ENCODE measurements around the gene ATXN2.

ATXN2 gene

DNA sequence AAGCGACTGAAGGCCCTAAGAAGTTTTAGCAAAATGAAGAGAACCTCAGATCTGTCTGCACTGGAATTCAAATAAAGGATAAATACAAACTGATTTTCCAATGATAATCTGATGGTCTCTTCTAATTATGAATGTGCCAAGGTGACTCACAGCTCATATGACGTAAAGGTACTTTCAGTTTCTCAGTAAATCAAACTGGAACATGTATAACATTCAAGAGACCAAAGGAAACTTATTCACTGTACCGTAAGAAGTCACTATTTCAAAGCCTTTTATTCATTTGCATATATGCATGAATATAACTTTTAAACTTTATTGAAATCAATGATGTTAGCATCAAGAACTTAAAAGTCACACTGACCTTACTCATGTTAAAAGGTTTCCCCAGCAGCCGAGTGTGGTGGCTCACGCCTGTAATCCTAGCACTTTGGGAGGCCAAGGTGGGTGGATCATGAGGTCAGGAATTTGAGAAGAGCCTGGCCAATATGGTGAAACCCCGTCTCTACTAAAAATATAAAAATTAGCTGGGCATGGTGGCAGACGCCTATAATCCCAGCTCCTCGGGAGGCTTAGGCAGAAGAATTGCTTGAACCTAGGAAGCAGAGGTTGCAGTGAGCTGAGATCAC is 52.2 kb downstream of the ATXN2 start:
- H4K20me1 ChIP-seq (ENCODE audit: insufficient read depth, low read length), result no peaks in the 10 kb centered on the region
- H3K4me3 ChIP-seq (ENCODE audit: low read depth, low read length, poor library complexity, severe bottlenecking), result no peak overlapping the region
- H3K4me2 ChIP-seq (ENCODE audit: low read length), result no peak overlapping the region
- no peaks in the 10 kb centered on the region for H3K79me2 ChIP-seq (ENCODE audit: insufficient read depth, low read length)
- no peak overlapping the region for H3K27ac ChIP-seq (ENCODE audit: low read depth, low read length, poor library complexity, severe bottlenecking)
- no peaks in the 10 kb centered on the region for H3K4me1 ChIP-seq (ENCODE audit: insufficient read depth, low read length, severe bottlenecking)
- peaks cover 17% of the 10 kb centered on the region for H3K36me3 ChIP-seq (ENCODE audit: insufficient read depth, low read length)
- H3F3A ChIP-seq (ENCODE audit: insufficient read depth, low read length), result no peaks in the 10 kb centered on the region
- no peak overlapping the region for H3K9ac ChIP-seq (ENCODE audit: low read length)
- H3K9me2 ChIP-seq (ENCODE audit: low read depth, low read length), result no peaks in the 10 kb centered on the region
- no peak overlapping the region for H2AFZ ChIP-seq (ENCODE audit: low read length)
- TF ChIP-seq, protein P1, sequence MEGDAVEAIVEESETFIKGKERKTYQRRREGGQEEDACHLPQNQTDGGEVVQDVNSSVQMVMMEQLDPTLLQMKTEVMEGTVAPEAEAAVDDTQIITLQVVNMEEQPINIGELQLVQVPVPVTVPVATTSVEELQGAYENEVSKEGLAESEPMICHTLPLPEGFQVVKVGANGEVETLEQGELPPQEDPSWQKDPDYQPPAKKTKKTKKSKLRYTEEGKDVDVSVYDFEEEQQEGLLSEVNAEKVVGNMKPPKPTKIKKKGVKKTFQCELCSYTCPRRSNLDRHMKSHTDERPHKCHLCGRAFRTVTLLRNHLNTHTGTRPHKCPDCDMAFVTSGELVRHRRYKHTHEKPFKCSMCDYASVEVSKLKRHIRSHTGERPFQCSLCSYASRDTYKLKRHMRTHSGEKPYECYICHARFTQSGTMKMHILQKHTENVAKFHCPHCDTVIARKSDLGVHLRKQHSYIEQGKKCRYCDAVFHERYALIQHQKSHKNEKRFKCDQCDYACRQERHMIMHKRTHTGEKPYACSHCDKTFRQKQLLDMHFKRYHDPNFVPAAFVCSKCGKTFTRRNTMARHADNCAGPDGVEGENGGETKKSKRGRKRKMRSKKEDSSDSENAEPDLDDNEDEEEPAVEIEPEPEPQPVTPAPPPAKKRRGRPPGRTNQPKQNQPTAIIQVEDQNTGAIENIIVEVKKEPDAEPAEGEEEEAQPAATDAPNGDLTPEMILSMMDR (IDR thresholded peaks at IDR 0.05; ENCODE audit: low read length), result no peak
- TF ChIP-seq EZH2 (IDR thresholded peaks at IDR 0.05; ENCODE audit: borderline replicate concordance, low read length), result no peak
- H3K9me3 ChIP-seq (ENCODE audit: low read length), result no peaks in the 10 kb centered on the region
- H3K27me3 ChIP-seq (ENCODE audit: insufficient read depth, low read length), result no peaks in the 10 kb centered on the region

- H3K4me1 ChIP-seq (ENCODE audit: insufficient read depth, low read length, severe bottlenecking), result no peaks in the 10 kb centered on the region
- H3K36me3 ChIP-seq (ENCODE audit: insufficient read depth, low read length), result peaks cover 16% of the 10 kb centered on the region
- H4K20me1 ChIP-seq (ENCODE audit: insufficient read depth, low read length), result no peaks in the 10 kb centered on the region
Observed at GRCh38 chr12:111546171-111546570, 52.9 kb downstream of the ATXN2 start.

GRCh38 chr12:111544032-111544431 is 55.1 kb downstream of the ATXN2 start:
- Histone ChIP-seq H4K20me1 (ENCODE audit: insufficient read depth, low read length) (no peaks in the 10 kb centered on the region), H3K27ac (ENCODE audit: low read depth, low read length, poor library complexity, severe bottlenecking) (no peak overlapping the region), H3K9me3 (ENCODE audit: low read length) (no peaks in the 10 kb centered on the region), H3K27me3 (ENCODE audit: insufficient read depth, low read length) (no peaks in the 10 kb centered on the region), H3K36me3 (ENCODE audit: insufficient read depth, low read length) (peaks cover 16% of the 10 kb centered on the region), H3K9me2 (ENCODE audit: low read depth, low read length) (no peaks in the 10 kb centered on the region), H3K4me2 (ENCODE audit: low read length) (no peak overlapping the region), H2AFZ (ENCODE audit: low read length) (no peak overlapping the region), H3K4me3 (ENCODE audit: low read depth, low read length, poor library complexity, severe bottlenecking) (no peak overlapping the region), H3K79me2 (ENCODE audit: insufficient read depth, low read length) (no peaks in the 10 kb centered on the region), H3K9ac (ENCODE audit: low read length) (no peak overlapping the region), H3K4me1 (ENCODE audit: insufficient read depth, low read length, severe bottlenecking) (no peaks in the 10 kb centered on the region), H3F3A (ENCODE audit: insufficient read depth, low read length) (no peaks in the 10 kb centered on the region)
- TF ChIP-seq EZH2 (IDR thresholded peaks at IDR 0.05; ENCODE audit: borderline replicate concordance, low read length), result no peak
- TF ChIP-seq, protein P1 (IDR thresholded peaks at IDR 0.05; ENCODE audit: low read length), result no peak

More at GRCh38 chr12:111546171-111546570, 52.9 kb downstream of the ATXN2 start:
- Histone ChIP-seq H3K9me3 (ENCODE audit: low read length) (no peaks in the 10 kb centered on the region), H3K9ac (ENCODE audit: low read length) (no peak overlapping the region), H2AFZ (ENCODE audit: low read length) (no peak overlapping the region), H3K4me3 (ENCODE audit: low read depth, low read length, poor library complexity, severe bottlenecking) (no peak overlapping the region), H3K79me2 (ENCODE audit: insufficient read depth, low read length) (no peaks in the 10 kb centered on the region), H3K27ac (ENCODE audit: low read depth, low read length, poor library complexity, severe bottlenecking) (no peak overlapping the region), H3F3A (ENCODE audit: insufficient read depth, low read length) (no peaks in the 10 kb centered on the region), H3K4me2 (ENCODE audit: low read length) (no peak overlapping the region), H3K27me3 (ENCODE audit: insufficient read depth, low read length) (no peaks in the 10 kb centered on the region), H3K9me2 (ENCODE audit: low read depth, low read length) (no peaks in the 10 kb centered on the region)
- TF ChIP-seq, protein P1 (IDR thresholded peaks at IDR 0.05; ENCODE audit: low read length), result no peak
- no peak for TF ChIP-seq EZH2 (IDR thresholded peaks at IDR 0.05; ENCODE audit: borderline replicate concordance, low read length)
